Stimulated activated CD8-positive, alpha-beta memory T cell treated with anti-CD3 and anti-CD28 coated beads, Interleukin-7, amount 100 ng/mL, for 1 hour (primary cell): ENCODE data around the gene SERINC1.
"Not testable (repeated sequence)": the region's sequence is repeated elsewhere in the genome, so short reads cannot be mapped to it uniquely, and the experiment has no call there.

Experiments used
- DNase-seq, 2 donors: peaks; one replicate each; pipeline ENCODE4 v3.0.0-alpha.2; 2020; ENCODE audit warnings: low read depth in 2 of 2

Gene SERINC1

DNA sequence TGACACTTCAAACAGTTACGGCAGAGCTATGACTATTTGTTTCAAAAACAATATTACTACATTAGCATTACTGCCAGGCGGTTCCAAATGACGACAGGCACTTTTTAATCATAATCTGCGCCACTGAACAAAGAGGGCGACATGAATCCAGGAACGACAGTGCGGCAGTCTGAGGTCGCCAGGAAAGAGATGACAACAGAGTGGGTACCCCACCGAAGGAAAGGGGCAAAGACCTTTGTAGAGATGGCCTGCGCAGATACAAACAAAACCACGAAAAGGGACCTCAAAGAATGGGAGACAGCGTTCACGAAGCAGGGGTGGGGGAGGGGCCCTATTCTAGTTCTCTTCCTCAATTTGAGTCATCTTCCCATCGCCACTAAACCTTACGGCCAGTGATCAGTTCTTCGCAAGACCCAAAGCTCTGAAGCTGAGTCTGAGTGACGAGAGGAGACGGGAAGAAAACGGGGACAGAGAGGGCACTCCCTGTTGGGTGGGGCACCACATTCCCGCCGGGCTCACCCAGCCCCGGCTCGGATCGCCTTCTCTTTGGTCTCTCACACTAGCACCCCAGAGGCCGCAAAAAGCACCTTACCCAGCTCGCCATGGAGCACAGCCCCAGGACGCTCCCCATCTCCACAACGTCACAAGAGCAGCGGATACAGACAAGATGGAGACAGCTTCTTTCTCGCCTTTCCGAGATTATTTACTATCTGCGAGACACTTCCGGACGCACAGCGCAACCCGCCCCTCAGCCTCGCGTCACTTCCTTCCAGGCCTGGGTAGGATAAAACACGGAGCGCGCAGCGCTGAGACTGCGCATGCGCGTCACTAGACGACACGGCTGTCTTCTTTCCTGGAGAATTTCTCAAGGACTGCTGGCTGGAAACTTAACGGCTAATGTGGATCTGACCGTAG, at the start of gene SERINC1:
Gene SERINC1, minus strand, starts transcription at position 701 of the 915 bp plus-strand sequence. Its CDS starts 70 bp downstream, at position 631.
- peak; percentile 83 to 84 for DNase-seq

DNA sequence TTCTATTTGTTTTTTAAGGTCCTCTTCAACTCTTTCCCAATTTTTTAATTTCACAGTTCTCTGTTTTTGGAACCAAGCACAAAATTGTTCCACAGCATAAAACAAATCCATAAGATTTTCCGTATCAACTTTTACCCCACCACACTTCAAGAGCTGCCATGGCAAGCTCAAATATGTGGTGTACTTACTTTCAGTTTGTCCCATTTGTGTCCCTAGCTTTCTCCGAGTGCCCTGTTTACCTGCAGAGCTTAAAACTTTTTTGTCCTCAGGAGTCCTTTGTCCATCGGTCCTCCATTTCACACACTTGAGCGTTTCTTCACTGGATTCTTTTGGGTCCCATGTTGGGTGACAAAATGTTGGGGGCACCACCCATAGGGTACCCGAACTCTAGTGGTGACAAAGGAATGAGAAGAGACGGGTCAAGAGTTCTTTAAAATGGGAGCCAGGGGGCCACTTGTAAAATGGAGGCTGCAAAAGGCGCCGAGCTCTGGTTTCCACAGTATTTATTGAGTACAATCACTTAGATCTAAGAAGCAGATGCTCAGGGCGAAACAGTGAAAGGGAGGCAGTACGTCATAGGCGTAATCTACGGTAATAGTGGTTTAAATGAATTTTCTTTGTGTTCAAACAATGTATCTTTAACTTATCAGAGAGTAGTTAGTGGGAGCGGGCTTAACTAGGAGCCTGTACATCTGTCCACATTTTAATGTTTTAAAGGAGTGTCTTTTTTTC, 39.8 kb upstream of the SERINC1 start:
- DNase-seq = no peak

DNA sequence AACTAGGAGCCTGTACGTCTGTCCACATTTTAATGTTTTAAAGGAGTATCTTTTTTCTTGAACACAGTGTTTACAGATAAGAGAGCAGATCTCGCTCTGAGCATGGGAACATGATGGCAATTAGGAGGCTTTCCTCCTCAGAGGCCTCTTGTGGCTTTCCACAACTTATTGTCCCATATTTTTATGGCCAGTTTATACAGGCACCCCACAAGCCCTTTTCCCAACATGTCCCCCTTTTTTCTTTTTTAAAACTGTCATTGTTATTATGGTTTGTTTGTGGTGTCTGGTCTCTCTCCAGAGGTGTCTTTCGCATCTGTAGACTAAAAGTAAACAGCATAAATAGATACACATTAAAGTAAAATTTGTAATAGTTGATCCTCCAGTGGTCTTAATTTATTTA, 33.6 kb upstream of the SERINC1 start:
- not testable (repeated sequence) for DNase-seq

DNA sequence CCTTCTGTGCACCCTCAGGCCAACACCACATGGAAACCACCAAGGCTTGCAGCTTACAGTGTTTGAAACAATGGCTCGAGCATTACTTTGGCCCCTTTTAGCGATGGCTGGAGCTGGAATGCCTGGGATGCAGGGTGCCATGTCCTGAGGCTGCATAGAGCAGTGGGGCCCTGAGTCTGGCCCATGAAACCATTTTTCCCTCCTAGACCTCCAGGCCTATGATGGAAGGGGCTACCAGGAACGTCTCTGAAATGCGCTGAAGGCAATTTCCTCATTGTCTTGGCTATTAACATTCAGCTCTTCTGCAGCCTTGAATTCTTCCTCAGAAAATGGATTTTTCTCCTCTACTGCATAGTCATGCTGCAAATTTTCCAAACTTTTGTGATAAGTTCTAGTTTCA, 29.9 kb upstream of the SERINC1 start:
- DNase-seq = no peak

DNA sequence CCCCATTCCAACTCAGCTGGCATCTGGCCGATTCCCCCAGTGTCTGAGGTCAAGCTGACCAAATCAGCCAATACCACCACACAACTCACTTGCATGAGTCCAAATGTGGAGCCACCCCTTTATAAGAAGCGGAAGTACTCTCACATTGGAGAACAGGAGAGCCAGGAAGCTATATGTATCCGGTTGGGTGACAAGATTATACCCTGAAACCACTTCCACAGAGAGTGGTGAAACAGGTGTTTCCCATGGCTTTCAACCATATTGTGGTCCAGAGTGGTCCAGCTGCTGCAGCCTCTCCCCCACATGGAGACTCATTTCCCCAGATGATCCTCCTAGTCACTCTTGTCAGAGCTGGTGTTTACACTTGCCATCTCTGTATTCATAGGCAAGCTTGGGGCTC, 24.0 kb upstream of the SERINC1 start:
- DNase-seq = no peak

DNA sequence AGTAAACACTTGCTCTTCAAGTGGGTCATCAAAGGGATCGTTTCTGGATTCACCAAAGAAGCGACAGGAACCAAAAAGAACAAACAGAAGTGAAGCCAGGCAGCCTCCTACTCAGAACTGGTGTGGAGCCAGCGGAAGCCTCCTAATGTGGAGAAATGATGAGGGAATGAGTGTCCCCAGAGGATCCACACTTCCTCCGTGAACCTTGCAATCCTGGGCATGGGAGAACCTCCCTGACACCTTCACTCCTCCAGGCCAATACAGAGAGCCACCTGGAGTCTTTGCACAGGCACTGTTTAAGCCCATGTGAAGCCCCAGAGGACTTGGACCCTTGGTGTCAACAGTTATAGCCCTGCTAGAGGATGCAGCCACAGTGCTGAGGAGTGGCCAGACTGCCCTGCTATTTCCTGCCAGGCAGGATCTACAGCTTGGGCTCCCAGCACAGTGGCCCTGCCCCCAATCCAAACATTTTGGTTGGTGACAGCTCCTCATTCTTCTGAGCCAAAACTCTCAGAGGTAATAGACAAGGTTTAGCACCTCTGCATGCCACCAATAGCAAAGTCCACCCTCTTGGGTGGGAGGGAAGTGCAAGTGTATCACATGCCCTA, 23.2 kb upstream of the SERINC1 start:
- no peak for DNase-seq

DNA sequence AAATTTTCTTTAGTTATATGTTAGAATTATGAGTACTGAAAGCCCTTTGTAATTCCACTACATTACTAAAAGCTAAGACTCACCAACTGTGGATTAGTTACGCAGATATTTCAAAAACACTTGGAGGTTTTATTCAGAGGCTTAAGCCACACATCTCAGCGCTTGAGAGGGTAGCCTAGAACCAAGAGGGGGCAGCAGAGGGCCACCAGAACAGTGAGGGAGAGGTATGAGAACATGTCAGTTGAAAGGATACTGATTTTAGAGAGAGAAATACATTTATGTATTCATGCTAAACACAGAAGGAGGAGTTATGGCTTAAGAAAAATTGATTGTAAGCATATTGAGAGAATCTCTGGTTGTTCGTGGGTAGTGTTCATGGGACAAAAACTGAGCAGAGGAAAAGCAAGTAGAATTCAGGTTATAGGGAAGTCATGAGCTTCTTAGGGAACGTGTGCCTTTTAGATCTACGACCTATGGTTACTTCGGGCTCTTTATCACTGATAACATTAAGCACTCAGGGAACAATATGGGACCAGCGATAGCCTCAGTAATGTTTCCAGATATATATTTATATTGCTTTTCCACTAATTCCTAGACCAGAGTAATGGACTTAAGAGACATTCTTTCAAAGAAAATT, 20.4 kb upstream of the SERINC1 start:
- peak; percentile 15 to 37 for DNase-seq

DNA sequence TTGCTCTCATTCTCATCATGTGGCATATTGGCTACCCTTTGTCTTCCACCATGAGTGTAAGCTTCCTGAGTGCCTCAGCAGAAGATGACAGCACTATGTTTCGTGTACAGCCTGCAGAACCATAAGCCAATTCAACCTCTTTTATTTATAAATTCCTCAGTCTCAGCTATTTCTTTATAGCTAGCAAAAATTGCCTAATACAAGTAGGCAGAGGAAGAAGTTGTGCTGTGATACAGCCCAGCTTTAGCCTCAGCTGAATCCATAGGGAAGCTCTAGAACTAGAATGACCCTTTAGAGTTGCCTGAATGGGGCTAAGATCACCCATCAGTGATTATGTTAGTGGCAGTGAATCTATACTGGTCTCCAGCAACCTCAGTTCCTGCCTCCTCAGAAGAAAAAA, 19.0 kb upstream of the SERINC1 start:
- no peak for DNase-seq

DNA sequence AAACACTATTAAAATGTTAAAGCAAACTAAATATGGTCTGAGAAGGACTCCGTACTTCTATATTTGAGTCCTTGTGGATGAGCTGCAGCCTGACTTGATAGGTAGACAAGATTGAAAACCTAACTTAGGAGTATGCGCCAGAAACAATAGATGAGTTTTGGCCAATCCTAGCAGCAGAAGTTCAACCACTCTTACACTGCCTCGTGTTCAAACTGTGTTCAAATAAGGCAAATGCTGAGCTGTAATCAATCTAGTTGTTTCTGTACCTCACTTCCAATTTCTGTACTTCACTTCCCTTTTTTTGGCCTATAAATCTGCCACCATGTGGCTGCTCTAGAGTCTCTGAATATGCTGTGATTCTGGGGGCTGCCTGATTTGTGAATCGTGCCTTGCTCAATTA, 13.2 kb upstream of the SERINC1 start:
- no peak for DNase-seq

DNA sequence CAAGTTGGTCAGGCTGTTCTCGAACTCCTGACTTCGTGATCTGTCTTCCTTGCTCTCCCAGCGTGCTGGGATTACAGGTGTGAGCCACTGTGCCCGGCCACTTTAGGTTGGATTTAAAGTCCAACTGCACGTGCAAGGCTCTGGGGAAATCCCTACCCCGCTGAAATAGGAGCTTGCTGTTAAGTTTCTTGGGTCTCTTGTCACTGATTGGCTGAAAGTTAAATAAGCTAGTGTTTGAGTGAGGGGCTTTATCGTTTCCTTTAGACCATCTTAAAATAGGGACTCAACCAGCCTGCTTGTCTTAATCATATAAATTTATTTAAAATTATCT, 11.1 kb upstream of the SERINC1 start:
- DNase-seq = no peak

DNA sequence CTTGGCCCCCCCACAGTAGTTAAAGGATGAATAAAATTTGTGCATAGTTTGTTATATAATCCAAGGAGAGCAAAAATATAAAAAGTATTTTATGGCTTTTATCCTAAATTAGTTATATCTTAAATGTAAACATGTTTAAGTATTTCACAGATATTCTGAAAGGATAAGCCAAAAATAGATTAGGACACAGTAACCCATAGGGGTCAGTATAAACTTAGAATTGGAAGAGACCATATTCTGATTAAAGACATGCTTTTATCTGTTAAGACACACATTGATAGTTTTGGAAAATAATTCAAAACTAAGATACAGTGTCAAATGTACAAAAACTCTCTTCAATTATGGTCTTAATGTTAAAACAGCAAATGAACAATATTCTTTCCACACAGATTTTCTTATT, 4.5 kb upstream of the SERINC1 start:
- DNase-seq = no peak

DNA sequence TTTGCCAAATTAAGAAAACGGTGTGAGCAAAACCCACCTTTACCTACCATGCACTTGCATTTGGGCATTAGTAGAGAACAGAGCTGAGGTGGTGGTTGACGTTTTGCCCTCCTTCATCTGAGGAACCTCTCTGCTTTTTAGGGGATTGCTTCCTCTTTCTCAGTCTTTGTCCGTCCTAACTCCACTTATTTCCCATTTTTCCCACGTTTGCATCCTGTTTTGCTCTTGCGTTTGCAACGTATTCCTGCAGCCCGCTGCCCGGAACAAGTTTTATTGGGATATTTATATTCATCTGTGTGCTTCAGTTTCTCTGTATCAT, 374 bp upstream of the SERINC1 start:
- DNase-seq = no peak

DNA sequence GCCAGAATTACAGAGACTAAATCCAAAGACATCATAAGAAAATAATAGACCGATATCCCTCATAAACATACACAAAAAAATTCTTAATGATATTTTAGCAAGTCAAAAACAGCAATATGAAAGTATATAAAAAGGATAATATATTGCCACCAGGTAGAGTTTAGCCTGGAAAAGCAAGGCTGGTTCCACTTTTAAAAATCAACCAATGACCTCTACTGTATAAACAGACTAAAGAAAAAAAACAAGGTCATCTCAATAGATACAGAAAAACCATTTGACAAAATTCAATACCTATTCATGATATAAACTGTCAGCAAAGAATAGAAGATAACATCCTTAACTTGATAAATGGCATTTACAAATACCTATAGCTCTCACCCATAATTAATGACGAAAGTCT, 9.7 kb downstream of the SERINC1 start:
- no peak for DNase-seq

DNA sequence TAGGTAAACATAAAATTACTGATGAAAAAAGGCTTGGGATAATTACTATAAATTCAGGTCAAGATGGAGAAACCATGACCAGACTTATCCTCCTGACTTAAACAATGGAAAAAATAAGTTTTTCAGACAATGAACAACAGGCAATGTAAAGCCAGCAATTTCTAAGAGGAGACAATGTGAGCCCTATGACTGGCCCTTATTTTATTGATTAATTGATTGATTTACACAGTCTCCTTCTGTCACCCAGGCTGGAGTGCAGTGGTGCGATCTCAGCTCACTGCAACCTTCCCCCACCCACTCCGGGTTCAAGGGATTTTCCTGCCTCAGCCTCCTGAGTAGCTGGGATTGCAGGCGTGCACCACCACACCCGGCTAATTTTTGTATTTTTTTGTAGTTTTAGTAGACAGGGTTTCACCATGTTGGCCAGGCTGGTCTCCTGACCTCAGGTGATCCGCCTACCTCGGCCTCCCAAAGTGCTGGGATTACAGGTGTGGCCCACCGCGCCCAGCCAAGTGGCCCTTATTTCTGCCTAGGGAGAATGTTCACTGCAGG, 11.7 kb downstream of the SERINC1 start:
- DNase-seq = not testable (repeated sequence)

DNA sequence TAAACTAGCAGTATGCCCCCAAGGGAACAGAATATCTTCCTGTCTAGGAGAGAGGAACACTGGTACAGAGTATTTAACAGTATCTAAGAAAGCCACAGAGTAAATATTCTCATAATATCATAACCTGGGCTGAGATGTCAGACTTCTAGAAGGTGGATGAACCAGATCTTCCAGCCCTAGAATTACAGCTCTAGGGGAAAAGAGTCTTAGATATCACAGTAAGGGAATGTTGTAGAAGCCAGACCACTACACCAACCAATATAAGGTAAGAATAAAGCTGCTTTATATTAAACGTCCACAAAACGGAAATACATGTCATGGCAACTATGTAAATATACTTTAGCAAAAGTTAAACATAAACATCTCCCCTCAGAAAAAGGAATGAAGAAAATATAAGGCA, 12.4 kb downstream of the SERINC1 start:
- DNase-seq = no peak

DNA sequence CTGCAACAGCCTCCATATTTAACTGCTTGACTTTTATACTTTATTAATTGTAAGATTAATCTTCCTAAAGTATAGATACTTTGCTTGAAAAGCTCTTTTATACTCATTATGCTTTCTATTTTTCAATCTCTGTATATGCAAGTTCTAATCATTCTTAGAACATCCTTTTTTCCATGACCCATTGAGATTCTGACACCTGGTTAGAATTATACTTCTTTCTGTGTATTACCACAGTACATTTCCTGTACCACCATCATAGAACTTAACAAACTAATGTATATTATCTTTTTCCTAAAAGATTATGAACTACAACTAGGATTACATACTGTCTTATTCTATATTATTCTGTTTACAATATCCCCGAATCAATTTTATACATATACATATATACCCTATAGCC, 13.5 kb downstream of the SERINC1 start:
- DNase-seq = no peak

DNA sequence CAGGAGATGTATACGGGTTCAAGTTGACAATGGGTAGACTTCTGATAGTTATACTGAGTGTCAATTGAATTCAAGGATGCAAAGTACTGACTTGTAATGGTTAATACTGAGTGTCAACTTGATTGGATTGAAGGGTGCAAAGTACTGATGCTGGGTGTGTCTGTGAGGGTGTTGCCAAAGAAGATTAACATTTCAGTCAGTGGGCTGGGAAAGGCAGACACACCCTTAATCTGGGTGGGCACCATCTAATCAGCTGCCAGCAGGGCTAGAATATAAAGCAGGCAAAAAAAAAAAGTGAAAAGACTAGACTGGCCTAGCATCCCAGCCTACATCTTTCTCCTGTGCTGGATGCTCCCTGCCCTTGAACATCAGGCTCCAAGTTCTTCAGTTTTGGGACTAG, 16.5 kb downstream of the SERINC1 start:
- DNase-seq = not testable (repeated sequence)

DNA sequence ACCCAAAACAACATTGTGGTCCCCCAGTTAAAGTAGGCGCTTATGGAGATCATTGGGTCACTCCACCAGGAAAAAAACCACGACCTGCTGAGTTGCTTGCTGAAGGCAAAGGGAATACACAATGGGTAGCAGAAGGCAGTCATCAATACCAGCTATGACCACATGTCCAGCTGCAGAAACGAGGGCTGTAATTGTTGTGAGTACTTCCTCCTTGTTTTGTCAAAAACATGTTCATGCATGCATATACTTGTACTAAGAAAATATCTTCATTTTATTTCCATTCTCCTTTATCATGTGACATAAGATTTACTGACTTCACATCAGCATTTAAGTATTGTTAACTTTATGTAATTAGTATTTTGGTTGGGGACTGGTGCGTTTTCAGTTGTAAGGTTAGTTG, 16.9 kb downstream of the SERINC1 start:
- no peak for DNase-seq

DNA sequence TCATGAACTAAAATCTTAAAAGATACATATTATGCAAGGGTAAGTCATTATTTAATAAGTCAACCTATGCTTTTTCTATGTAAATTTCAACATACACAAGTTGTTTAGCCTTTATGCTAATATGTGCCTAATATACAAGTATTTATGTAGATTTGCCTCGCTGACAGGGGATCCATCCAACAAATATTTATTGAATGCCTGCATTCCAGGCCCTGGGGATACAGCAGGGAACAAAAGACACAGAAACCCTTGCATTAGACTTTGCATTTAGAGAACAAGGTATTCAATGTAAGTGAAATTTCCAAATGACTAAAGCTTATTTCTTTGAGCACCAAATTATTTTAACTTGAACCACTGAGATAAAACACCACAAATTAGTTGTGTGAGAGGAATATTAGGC, 19.1 kb downstream of the SERINC1 start:
- no peak for DNase-seq

DNA sequence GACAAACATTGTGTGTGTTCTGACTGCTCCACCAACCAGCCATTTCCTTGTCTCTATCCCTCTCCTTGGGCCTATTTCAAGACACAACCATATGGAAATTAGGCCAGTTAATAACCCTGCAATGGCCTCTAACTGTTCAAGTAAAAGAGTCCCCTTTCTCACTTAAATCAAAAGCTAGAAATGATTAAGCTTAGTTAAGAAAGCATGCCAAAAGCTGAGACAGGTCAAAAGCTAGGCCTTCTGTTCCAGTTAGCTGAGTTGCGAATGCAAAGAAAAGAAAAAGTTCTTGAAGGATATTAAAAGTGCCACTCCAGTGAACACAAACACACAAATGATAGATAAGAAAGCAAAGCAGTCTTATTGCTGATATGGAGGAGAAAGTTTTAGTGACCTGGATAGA, 22.5 kb downstream of the SERINC1 start:
- DNase-seq = no peak

DNA sequence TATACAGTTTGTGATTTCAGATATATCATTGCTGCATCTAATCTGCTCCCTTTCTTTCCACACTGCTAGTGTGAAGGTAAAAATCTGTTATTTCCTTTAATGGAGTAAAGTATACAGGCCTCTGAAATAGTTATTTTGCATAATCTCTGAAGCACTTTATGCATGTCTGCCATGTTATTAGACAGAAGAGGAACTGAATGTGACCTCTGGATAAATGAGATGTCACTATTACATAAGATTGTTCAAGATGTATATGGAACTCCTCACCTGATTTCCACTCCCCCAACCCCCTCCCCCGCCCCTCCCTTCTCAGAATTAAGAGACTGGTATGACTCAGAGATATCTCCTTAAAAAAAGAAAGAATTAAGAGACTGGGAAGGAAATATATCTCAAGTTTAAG, 26.3 kb downstream of the SERINC1 start:
- no peak for DNase-seq

DNA sequence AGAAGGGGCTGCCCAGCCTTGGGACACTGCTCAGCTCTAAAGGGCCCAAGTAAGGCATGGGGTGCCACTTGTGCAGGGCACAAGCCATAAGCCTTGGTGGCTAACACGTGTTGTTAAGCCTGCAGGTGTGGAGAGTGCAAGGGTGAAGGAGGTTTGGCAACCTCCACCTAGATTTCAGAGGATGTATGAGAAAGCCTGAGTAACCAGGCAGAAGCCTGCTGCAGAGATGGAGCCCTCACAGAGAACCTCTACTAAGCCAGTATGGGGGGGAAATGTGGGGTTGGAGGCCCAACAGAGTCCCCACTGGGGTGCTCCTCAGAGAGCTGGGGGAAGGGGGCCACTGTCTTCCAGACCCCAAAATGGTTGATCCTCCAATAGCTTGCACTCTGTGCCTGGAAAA, 32.6 kb downstream of the SERINC1 start:
- DNase-seq = no peak
